GM19324 (cell line): ENCODE results near the gene AARS2.

ENCODE experiments used
- ATAC-seq: cut with Tn5 transposase; IDR thresholded peaks from one replicate; pipeline ENCODE4 v1.9.1; 2021; ENCODE audit warnings: mild to moderate bottlenecking, moderate library complexity; ENCODE audit not compliant: unreplicated experiment, low FRiP score

AARS2 gene

DNA sequence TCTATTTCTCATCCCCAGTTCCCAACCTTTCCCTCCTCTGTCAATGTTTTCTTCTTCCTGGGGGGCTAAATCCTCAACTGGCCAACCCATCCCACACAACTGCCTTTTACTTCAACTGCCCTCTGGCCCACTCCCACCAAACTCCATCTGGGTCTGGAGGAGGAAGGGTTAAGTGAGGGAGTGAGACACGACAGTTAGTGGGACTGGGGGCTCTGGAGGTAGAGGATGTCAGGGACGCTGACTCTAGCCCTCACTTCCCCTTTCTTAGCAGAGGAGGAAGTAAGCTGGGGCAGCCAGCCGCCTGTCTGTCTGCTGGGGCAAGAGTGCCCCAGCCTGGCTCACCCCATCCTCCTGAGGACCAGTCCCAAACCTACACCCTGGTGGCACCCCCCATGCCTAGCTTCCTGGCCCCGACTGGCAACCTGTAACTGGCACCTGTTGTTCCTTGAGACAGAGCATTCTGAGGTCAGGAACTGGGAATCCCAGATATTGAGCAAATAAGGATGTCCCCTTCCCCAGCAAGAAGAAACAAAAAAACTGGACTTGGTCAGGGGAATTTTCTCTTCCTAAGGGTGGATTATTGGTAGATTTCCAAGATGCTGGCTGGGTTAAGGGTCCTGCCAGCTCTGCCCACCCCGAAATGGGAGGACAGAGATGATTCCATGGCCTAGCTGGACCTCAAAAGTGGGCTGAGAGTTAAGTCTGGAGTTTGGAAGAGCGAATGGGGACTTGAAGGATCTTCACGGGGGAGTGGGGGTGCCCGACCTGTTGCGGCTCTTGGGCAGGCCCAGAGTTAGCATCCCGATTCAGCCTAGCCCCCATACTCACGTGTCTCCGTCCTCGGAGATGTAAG lies 48.8 kb downstream of the AARS2 start:
- ATAC-seq = peak; percentile 43

DNA sequence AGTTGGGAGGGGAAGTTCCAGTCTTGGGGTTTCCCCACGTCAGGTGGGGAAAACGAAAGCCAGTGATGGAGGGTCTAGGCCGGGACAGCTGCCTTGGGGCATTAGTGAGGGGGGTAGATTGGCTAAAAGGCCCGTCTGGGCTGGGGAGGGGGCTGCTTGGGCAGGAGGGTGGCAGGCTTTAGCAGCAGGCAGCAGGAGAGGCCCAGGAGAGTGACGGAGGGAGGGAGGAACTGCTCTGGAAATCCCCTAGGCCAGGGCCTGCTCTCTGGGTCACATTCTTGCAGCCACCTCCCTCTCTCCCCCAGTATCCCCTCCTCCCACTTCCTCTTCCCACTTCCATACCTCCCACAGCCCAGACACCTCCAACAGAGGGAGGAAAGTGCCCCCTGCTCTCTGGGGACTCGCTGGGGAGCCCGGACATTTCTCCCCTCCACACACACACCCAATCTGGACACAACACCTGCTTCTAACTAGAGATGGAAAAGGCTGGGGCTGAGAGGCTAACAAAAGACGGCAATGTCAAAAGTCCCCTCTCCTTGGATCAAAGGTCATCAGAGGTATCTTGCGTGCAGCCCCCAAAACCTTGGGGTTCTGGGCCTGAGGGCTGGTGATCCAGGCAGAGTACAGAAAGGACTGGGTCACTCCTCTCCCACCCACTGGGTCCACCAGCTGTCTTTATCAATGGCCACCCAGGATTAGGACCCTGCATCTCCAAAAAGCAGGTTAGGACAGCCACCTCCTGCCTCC lies 49.6 kb downstream of the AARS2 start:
- ATAC-seq = no peak

DNA sequence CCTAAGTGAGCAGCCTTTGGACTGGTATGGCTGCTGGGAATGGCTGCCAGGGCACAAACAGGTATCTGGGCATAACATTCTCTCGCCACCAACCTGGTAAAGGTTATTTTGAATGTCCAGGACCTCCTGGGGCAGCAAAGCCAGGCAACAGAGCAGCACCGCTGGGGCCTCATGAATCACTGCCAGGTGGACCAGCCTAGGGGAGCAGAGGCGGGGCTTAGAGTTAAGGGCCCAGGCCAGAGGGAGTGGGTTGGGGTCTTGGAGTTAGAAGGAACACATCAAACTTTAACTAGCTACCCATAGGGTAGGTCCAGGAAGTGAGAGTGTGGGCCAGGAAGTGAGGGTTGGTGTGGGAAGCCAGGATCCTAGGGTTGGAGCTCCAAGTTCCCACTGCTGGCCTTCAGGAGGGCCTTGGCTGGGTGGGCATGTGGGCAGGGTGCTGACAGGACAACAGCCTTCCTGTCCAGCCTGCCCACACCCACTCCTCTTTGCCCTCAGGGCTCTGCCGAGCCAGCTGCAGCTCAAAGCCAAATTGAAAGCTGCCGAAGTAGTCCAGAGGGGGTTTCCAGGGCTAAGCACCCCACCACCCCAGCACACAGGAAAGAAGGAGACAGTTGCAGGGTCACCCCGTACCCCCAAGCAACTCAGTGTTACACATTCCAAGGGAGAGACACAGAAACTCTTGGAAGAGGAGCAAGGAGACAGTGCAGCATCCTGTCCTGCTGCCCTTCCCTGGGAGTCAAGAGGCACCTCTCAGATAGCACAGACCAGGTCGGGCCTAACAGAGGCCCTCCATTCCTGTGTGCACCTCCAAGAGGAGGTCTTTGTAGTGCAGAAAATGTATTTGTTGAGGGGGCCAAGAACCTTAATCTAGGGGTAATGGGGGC lies 50.4 kb downstream of the AARS2 start:
- ATAC-seq = no peak

DNA sequence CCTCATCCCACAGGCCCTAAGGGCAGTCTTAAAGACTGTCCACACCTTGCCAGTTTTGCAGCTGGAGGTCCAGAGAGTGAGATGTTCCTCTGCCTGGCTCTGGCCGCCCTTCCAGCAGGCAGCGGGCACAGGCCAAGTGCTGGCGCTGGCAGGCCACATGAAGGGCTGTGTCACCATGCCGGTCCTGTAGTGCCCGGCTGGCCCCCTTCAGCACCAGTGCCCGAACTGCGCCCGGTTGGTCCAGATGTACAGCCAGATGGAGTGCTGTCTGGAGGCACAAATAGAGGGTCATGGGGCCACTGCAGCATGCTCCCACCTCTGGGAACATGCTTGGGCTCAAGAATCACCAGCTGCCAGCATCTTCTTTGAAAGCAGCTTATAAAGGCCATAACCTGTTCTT lies 51.6 kb downstream of the AARS2 start:
- no peak for ATAC-seq

DNA sequence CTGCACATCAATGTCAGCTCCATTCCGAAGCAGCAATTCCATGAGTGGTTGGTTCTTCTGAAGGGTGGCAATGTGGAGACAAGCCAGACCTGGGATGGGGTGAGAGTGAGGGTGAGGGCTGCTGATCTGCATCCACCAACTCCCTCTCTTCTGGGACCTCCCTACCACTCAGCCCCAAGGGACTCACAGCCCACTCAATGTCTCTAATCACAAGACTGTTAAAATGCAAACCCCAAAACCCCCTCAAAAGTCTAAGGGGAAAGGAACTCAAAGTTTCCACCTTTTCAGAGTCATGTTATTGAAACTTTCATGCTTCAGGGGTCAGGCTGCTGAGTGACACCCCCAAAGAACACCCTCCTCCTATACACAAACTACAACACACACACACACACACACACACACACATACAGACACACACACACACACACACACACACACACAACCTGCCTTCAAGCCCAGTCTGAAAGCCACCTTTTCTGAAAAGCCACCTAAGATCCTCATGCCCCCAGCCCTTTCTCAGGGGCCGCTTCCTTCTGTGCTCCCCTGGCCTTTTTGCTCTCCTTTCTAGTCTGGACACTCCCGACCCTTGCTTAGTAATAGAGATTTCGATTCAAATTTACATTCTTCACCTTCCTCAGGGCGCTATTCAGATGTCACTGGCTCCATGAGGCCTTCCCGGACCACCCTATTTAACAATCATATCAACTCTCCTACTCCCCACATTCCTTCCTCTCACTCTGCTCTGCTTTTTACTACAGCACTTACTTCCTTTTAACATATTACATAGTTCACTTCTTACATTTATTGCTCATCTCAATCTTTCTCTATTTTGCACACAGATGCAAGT lies 52.5 kb downstream of the AARS2 start:
- no peak for ATAC-seq

DNA sequence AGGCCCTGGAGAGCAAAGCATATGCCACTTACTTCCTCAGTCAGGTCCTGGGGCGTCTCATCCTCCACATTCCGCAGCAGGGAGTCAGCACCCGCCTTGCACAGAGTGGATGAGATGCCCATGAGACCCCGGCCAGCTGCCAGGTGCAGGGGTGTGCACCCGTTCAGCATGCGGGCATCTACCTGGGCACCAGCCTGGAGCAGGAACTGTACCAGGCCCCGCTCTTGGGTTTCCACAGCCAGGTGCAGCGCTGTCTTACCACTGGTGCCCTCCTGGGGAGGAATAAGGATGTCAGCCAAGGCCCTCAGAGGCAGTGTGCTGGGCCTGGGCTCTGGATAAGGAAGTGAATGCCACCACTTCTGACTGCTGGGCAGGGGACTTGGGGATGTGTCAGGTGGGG lies 53.1 kb downstream of the AARS2 start:
- ATAC-seq = no peak

DNA sequence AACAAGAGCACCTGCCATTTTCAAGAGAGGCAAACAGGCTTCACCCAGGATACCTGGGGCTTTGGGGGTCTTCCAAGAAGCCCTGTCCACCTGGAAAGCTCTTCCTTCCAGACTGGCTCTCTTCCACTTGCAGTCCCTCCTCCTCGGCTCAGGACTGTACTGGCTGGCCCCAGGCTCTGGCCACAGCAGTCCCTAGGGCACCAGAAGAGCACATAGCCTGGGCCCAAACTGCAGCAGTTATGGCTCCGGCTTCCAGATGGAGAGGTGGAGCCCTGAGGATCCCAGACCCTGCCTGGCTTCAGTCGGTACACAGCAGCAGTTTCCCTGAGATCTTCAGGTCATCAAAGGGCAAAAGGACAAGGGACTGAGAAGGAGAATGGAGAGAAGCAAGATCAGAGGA lies 54.2 kb downstream of the AARS2 start:
- no peak for ATAC-seq

DNA sequence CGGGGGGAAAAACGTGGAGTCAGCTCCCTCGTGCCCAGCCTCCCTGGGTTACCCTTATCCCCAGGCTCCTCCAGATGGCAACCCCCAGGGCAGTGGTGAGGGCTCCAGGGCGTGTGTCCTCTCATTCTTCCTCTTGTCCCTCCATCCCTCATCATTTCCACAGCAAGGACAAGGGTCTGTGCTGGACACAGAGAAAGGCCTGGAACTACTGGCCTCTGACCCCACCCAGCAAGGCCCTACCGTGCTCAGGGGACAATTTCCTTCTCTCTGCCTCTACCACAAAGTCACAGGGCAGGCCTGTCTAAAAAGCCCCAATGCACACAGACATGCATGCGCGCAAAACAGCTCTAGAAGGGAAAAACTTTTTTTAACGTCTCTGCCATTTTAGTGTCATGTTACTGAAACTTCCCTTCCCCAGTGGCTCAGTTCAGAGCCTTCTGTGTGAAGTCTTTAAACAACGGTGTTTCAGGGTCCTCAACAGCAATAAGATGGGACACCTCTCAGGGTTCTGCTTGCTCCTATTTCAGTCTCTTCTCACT lies 54.8 kb downstream of the AARS2 start:
- ATAC-seq = no peak

DNA sequence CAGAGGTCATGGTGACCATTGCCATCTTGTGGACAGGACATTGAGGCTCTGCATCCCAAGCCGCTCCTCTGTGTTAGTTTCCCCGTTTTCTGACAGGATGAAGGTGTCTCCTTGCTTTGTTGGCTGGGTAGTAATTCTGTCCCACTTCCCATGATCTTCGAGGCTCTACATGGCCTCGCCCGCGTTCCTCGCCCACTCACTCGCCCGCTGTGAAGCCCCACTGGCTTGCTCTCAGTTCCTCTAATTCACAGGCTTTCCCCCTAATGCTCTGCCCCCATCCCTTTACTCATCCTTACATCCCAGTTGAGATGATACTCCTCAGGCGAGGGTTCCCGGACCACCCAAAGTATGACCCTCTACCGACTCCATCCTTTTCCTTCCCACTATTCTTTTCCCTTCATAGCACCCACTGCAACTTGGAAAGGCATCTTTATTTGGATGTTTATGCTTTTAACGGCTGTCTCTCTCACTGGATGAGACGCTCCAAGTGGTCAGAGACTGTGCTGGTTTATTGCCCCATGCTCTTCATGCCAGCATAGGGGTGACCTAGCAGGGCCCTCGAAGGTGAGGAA lies 55.3 kb downstream of the AARS2 start:
- ATAC-seq = no peak

DNA sequence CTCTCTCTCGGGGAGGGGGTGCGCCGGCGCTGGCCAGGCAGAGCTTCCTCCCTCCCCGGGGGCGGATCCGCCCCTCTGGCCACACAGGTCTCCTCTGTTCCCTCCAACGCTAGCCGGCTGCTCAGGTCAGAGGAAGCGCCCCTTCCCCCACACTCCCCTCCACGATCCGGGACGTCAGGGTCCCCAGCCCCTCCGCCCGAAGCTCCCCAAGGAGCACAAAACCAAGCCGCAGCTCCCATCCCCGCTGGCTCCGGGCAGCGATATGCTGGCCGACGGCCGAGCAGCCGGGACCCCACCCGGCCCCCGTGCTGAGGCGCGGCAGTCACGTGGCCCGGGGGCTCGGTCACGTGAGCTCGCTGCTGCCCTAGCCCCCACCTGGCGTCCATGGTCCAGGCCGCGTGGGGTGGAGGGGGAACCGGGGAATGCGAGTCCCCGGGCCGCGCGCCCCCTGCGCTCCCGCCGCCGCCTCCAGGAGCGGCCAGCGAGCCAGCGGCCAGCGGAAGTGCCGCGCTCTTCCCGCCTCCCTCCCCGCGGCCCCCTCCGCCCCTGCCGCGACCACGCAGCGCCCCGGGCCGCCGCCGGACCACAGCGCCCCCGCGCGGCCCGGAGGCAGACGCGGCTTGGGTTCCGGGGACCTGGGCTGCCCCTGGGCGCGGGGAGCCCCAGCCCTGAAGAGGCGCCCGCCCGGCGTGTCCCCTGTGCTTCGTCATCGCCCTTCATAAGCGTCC lies 56.0 kb downstream of the AARS2 start, which contains the start of gene SLC35B2:
Gene SLC35B2, minus strand, starts transcription at position 504 of the 728 bp plus-strand sequence. Its CDS starts 118 bp downstream, at position 386.
- peak; percentile 69 for ATAC-seq

DNA sequence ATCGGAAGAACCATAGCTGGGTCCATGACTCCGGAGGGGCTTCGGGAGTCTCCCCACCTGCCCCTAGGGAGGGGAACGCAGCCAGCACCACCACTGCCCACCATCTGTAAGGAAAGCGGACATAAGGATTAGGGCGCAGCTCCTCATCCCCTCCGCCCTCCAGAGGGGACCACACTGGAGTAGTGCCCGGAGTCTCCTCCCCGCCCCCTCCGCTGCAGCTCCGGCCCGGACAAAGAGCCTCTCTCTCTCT lies 56.4 kb downstream of the AARS2 start:
- ATAC-seq = no peak

DNA sequence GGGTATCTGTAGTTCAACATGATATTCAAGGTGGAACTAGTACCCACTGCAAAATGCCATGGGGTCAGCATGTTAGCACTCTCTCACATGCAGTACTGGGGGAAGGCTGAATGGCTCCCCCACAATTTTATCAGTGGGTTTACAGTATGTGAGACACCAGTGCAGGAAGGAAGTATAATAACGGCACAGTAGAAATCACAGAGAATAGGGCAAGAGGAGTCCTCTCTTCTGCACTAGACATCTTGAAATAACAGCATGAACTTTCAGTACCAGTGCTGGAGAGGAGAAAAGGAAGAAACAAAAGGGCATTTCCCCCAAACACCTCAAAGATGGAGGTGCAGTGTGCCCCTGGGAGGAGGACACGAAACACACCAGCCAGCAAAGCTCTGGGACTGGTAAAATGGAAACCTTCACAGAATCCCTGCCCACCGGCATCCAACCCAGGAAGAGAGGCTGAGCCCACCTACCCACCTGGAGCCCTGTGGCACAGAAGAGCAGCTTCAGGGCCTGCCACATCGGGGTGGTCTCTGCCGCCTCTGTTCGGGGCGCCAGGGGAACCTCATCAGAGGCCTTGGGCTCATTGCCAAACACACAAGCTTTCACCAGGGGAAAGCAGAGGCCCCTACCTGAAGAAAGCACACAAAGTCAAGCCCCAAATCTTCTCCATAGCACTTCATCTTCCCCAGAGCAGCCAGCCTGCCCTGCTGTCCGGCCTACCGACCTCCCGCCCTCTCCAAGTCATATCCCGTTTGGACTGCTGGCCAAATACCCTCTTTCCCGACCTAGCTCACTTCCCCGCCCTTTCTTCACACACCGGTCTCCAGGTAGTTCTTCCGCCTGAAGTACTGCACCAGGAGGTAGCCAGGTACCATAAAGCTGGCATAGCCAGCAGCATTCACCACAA lies 57.0 kb downstream of the AARS2 start:
- ATAC-seq = no peak

DNA sequence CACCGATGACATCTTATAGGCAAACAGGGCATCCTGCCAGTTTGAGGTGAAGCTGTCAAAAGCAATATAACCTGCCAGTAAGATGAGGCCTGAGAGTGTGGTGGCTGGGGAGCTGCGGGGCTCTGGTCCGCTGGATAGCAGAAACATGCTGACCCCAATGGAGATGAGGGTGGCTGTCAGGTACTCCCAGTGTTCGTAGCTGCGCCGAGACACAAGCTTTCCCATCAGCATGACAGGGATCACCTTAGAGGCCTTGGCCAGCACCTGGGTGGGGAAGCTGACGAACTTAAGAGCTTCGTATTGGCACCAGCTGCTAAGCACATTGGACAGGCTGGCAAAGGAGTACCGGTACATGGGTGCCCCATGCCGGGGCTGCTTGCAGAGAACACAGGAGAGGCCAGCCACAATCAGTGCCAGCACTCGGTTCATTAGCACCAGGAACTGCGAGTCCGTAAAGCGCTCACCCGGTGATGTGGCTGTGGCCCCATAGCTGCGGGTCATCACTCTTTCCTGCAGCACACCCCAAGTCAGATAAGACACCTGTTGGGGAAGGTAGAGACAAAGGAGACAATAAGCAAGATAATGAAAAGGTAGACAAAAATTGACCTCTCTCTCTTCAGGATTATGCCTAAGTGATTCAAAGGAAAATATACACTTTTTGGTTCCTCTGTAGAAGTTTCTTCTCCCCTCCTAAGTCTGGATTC lies 57.9 kb downstream of the AARS2 start:
- ATAC-seq = no peak

DNA sequence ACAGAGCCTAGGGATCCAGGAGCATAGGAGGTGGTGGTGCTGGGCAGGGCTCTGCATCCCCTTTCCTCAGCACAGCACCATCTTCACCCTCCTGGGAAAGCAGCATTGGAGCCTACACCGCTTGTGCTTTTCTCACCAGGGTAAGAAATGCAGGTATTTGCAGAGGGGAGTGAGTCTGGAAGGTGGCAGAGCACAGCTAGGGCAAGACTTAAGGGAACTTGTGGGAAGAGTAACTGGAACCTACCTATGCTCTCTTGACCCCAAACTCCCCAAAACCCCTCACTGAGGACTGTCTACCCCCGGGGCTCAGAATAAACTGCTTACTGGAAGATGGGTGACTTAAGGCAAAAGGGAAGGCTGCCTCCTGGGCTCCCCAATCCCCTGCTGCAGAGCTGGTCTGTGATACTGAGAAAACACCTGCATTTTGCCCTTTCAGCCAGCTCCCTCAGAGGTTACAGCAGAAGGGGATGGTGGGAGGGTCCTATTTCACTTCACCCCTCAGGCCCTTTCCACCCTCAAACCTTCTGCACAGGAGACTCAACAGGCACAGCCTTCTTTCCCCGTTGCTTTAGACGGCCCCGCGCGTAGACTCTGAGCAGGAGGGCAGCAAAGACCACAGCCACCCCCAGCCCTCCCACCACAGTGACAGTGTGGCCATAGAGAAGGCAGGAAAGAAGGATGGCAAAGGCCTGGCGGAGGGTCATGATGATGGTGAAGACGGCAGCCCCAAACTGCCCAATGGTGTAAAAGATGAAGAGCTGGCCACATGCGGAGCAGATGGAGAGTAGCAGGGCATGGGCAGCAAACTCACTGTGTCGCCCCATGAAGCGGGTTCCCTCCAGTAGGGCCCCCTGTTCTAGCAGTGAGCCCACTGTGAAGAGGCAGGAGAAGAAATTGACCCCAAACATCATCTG lies 58.7 kb downstream of the AARS2 start:
- ATAC-seq = no peak

DNA sequence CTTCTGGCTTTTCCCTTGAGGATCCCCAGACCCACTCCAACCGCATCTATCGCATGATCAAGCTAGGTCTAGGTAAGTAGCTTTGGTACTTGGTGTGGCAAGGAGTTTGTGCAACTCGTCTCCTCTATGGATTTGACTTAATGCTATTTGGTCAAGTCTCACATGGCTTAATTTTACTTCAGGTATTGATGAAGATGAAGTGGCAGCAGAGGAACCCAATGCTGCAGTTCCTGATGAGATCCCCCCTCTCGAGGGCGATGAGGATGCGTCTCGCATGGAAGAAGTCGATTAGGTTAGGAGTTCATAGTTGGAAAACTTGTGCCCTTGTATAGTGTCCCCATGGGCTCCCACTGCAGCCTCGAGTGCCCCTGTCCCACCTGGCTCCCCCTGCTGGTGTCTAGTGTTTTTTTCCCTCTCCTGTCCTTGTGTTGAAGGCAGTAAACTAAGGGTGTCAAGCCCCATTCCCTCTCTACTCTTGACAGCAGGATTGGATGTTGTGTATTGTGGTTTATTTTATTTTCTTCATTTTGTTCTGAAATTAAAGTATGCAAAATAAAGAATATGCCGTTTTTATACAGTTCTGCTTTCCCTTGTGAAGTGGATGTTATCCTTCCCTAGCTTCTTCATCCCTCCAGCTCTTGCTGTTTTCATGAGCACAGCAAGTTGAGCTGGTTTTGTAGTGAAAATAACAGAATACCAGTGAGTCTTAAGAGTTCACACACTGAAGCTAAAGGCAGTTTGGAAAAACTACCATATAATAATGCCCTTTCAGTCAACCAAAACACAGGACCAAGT lies 59.6 kb downstream of the AARS2 start:
- no peak for ATAC-seq
